Vagina (tissue), 2 donors: Measurements from ENCODE around the gene SDR9C7. TPM values are rescaled to one million over a fixed set of nuclear protein-coding genes. Genes with fewer than 3 reads are reported as not detected.
"Not testable (repeated sequence)": the region's sequence is repeated elsewhere in the genome, so short reads cannot be mapped to it uniquely, and the experiment has no call there.

Experiments
- DNase-seq, 2 donors: peaks; one replicate each; pipeline ENCODE4 v3.0.0-alpha.2; 2017; ENCODE audit errors: extremely low spot score in 2 of 2
- H3K27ac ChIP-seq: fragments of 200-600 bp; sonication (generic); one replicate; pipeline ENCODE4 v1.5.1; 2019
- H3K27me3 ChIP-seq: fragments of 200-600 bp; sonication (generic); one replicate; pipeline ENCODE4 v1.5.1; 2019
- H3K36me3 ChIP-seq, 2 donors: fragments of 200-600 bp; sonication (generic); one replicate each; pipeline ENCODE4 v1.5.1; 2017 to 2019
- H3K4me1 ChIP-seq: fragments of 200-600 bp; sonication (generic); one replicate; pipeline ENCODE4 v1.5.1; 2019
- H3K4me3 ChIP-seq, 2 donors: fragments of 200-600 bp; sonication (generic); 1 replicate in 1 of 2; 2 replicates in 1 of 2; pipeline ENCODE4 v1.5.1; 2016 to 2019
- H3K9me3 ChIP-seq: fragments of 200-600 bp; sonication (generic); one replicate; pipeline ENCODE4 v1.5.1; 2019
- CTCF ChIP-seq, 3 experiments: fragments of 450-650 bp in 2 of 3; fragments of 200-600 bp in 1 of 3; sonication (generic) in 1 of 3; IDR thresholded peaks; one replicate each; pipeline ENCODE4 v1.5.1; 2017 to 2019; ENCODE audit warnings: antibody characterized with exemption in 3 of 3, mild to moderate bottlenecking in 2 of 3, moderate library complexity in 2 of 3
- POLR2A ChIP-seq, 2 donors: fragments of 450-650 bp; IDR thresholded peaks; one replicate each; pipeline ENCODE4 v1.6.1; 2017; ENCODE audit warnings: antibody characterized with exemption in 2 of 2, mild to moderate bottlenecking in 2 of 2, moderate library complexity in 2 of 2
- POLR2AphosphoS5 ChIP-seq, 2 donors: sonication (generic); formaldehyde crosslinking; IDR thresholded peaks; one replicate each; pipeline ENCODE4 v1.9.0; 2017; ENCODE audit warnings: antibody characterized with exemption in 2 of 2, mild to moderate bottlenecking in 2 of 2, low read depth in 1 of 2; ENCODE audit not compliant: insufficient read depth in 1 of 2
- intact Hi-C: fragments of 100-400 bp; cut with DNase I; formaldehyde crosslinking; loops from one replicate; pipeline ENCODE4 v1.15.1; 2023
- total RNA-seq: library from RNA; depleted of rRNA; stranded (reverse); fragments of >200 nt; gene quantifications from one replicate; pipeline ENCODE4 v1.2.3, GENCODE V29; 2016

SDR9C7 gene
- total RNA-seq, 1 donor from 2014 or later = 11.0 TPM

- H3K27ac ChIP-seq = no peak overlapping the region
- H3K9me3 ChIP-seq = peaks cover 9% of the 10 kb centered on the region
- H3K36me3 ChIP-seq = no peaks in the 10 kb centered on the region
- no peaks in the 10 kb centered on the region for H3K4me1 ChIP-seq
- intact Hi-C loops = no loop called here
- DNase-seq = no peak
- H3K4me3 ChIP-seq = no peak overlapping the region
- no peak for TF ChIP-seq CTCF (IDR thresholded peaks at IDR 0.05)
- no peak for TF ChIP-seq POLR2A (IDR thresholded peaks at IDR 0.05)
- no peak for TF ChIP-seq POLR2AphosphoS5 (IDR thresholded peaks at IDR 0.05; ENCODE audit: insufficient read depth in 1 of 2, low read depth in 1 of 2)
- H3K27me3 ChIP-seq = no peaks in the 10 kb centered on the region
Observed at GRCh38 chr12:56905852-56906251, 28.4 kb downstream of the SDR9C7 start.

GRCh38 chr12:56903374-56903773, 30.8 kb downstream of the SDR9C7 start:
- Histone ChIP-seq H3K9me3 (peaks cover 10% of the 10 kb centered on the region), H3K27me3 (no peaks in the 10 kb centered on the region), H3K4me3 (no peak overlapping the region), H3K27ac (no peak overlapping the region), H3K4me1 (no peaks in the 10 kb centered on the region), H3K36me3 (no peaks in the 10 kb centered on the region)
- intact Hi-C loops = no loop called here
- TF ChIP-seq CTCF (IDR thresholded peaks at IDR 0.05) (no peak), POLR2AphosphoS5 (IDR thresholded peaks at IDR 0.05; ENCODE audit: insufficient read depth in 1 of 2, low read depth in 1 of 2) (no peak), POLR2A (IDR thresholded peaks at IDR 0.05) (no peak)
- DNase-seq = no peak

GRCh38 chr12:56901313-56901712, 32.9 kb downstream of the SDR9C7 start:
- DNase-seq, H3K4me3 ChIP-seq, H3K27ac ChIP-seq, H3K36me3 ChIP-seq, H3K4me1 ChIP-seq, H3K27me3 ChIP-seq, intact Hi-C loops, H3K9me3 ChIP-seq: not testable (repeated sequence)

GRCh38 chr12:56900583-56900982, 33.6 kb downstream of the SDR9C7 start:
- Histone ChIP-seq H3K27ac (no peak overlapping the region), H3K4me3 (no peak overlapping the region), H3K36me3 (no peaks in the 10 kb centered on the region), H3K4me1 (no peaks in the 10 kb centered on the region), H3K9me3 (peaks cover 10% of the 10 kb centered on the region), H3K27me3 (no peaks in the 10 kb centered on the region)
- no peak for DNase-seq
- TF ChIP-seq CTCF (IDR thresholded peaks at IDR 0.05) (no peak), POLR2AphosphoS5 (IDR thresholded peaks at IDR 0.05; ENCODE audit: insufficient read depth in 1 of 2, low read depth in 1 of 2) (no peak), POLR2A (IDR thresholded peaks at IDR 0.05) (no peak)
- intact Hi-C loops = no loop called here

GRCh38 chr12:56898938-56899337, 35.3 kb downstream of the SDR9C7 start:
- no peak for TF ChIP-seq CTCF (IDR thresholded peaks at IDR 0.05)
- no peak for TF ChIP-seq POLR2AphosphoS5 (IDR thresholded peaks at IDR 0.05; ENCODE audit: insufficient read depth in 1 of 2, low read depth in 1 of 2)
- TF ChIP-seq POLR2A (IDR thresholded peaks at IDR 0.05) = no peak
- Histone ChIP-seq H3K27ac (no peak overlapping the region), H3K4me3 (no peak overlapping the region), H3K36me3 (no peaks in the 10 kb centered on the region), H3K9me3 (peaks cover 10% of the 10 kb centered on the region), H3K27me3 (no peaks in the 10 kb centered on the region), H3K4me1 (no peaks in the 10 kb centered on the region)
- intact Hi-C loops = no loop called here
- DNase-seq = no peak
